MV-4-11 (cell line): Measurements from ENCODE around the gene CCDC9.
"Not testable (repeated sequence)": the region's sequence is repeated elsewhere in the genome, so short reads cannot be mapped to it uniquely, and the experiment has no call there.

Experiments
- DNase-seq: peaks from one replicate; lab custom pipeline; 2025; lab: John Stamatoyannopoulos, UW

Gene CCDC9

GRCh38 chr19:47232422-47233211 lies 23.7 kb upstream of the CCDC9 start:
- peak; percentile 46 for DNase-seq

GRCh38 chr19:47236072-47236675 lies 20.2 kb upstream of the CCDC9 start:
- DNase-seq: no peak

- DNase-seq: no peak
These were observed 17.2 kb upstream of the CCDC9 start for GRCh38 chr19:47239152-47239551.

- no peak for DNase-seq
These were observed 16.6 kb upstream of the CCDC9 start for GRCh38 chr19:47239610-47240296.

- DNase-seq: no peak
These were observed 15.8 kb upstream of the CCDC9 start for GRCh38 chr19:47240556-47240955.

GRCh38 chr19:47240996-47241918 lies 15.1 kb upstream of the CCDC9 start:
- peak; percentile 38 for DNase-seq

GRCh38 chr19:47241919-47242577 lies 14.3 kb upstream of the CCDC9 start:
- DNase-seq: no peak

- no peak for DNase-seq
These were observed 13.0 kb upstream of the CCDC9 start for GRCh38 chr19:47243364-47243775.

- peak; percentile 96 for DNase-seq
These were observed 12.4 kb upstream of the CCDC9 start for GRCh38 chr19:47243776-47244547.

GRCh38 chr19:47247308-47247990 lies 8.9 kb upstream of the CCDC9 start:
- DNase-seq: peak; percentile 68

GRCh38 chr19:47253016-47253415 lies 3.3 kb upstream of the CCDC9 start:
- DNase-seq: not testable (repeated sequence)

- DNase-seq: no peak
These were observed 2.9 kb upstream of the CCDC9 start for GRCh38 chr19:47253467-47253881.

GRCh38 chr19:47253970-47254369 lies 2.4 kb upstream of the CCDC9 start:
- no peak for DNase-seq

- peak; percentile 100 for DNase-seq
These were observed 527 bp downstream of the CCDC9 start for GRCh38 chr19:47256693-47257410.

GRCh38 chr19:47257411-47258169 lies 1.3 kb downstream of the CCDC9 start:
- DNase-seq: no peak

- DNase-seq: no peak
These were observed 2.1 kb downstream of the CCDC9 start for GRCh38 chr19:47258434-47258833.

GRCh38 chr19:47258895-47259555 lies 2.7 kb downstream of the CCDC9 start:
- DNase-seq: no peak

- DNase-seq: no peak
These were observed 4.2 kb downstream of the CCDC9 start for GRCh38 chr19:47260476-47260875.
